GM21447 (cell line): ENCODE measurements around the gene TSPAN5.

Experiments used
- ATAC-seq: cut with Tn5 transposase; IDR thresholded peaks from one replicate; pipeline ENCODE4 v1.9.1; 2021; ENCODE audit not compliant: unreplicated experiment

The TSPAN5 gene

GRCh38 chr4:98522062-98522461 is 136.3 kb downstream of the TSPAN5 start:
- ATAC-seq: no peak

DNA sequence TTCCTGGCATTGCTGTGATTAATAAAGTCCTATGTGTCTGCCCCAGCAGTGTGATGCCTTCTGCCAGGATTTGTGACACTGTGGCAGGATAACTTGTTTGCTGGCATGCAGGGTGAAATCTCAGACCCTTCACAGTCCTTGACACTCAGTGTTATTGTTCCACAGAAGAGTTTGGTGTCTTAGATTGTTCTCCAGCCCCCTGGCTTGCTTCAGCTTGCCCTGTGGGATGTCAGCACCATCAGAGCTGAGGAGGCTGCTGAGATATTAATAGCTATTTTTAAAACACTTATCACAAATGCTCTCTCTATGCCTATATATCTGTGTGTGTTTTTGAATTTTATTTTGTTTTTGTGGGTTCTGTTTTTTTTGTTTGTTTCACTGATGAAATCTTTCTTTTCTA is 136.9 kb downstream of the TSPAN5 start:
- ATAC-seq: no peak

DNA sequence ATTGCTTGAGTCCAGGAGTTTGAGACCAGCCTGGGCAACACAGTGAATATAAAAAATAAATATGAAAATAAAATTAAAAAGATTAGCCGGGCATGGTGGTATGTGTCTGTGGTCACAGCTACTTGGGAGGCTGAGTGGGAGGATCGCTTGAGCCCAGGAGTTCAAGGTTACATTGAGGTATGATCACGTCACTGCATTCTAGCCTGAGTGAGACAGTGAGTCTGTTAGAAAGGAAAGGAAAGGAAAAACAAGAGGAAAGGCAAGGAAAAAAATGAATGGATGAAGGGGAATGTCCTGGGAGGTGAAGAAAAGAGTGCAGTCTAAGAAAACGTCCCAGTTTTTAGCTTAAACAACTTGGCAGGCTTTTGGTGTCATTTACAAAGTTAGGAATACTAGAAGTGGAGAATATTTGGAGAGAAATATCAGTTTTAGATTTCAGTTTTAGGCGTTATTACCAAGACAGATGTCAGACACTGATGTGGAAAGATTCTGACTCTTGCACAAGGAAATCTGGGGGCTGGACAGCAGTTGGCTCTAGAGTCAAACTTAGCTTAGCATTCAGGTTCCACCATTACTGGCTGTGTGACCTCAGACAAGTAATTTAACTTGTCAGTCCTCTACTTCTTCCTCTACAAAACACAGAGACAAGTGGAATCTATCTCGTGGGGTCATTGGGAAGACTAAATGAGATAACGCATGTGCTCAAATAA is 139.0 kb downstream of the TSPAN5 start:
- ATAC-seq: no peak

GRCh38 chr4:98518559-98519267 is 139.7 kb downstream of the TSPAN5 start:
- peak; percentile 96 for ATAC-seq

- no peak for ATAC-seq
Measured at GRCh38 chr4:98517218-98518021, 141.0 kb downstream of the TSPAN5 start.

DNA sequence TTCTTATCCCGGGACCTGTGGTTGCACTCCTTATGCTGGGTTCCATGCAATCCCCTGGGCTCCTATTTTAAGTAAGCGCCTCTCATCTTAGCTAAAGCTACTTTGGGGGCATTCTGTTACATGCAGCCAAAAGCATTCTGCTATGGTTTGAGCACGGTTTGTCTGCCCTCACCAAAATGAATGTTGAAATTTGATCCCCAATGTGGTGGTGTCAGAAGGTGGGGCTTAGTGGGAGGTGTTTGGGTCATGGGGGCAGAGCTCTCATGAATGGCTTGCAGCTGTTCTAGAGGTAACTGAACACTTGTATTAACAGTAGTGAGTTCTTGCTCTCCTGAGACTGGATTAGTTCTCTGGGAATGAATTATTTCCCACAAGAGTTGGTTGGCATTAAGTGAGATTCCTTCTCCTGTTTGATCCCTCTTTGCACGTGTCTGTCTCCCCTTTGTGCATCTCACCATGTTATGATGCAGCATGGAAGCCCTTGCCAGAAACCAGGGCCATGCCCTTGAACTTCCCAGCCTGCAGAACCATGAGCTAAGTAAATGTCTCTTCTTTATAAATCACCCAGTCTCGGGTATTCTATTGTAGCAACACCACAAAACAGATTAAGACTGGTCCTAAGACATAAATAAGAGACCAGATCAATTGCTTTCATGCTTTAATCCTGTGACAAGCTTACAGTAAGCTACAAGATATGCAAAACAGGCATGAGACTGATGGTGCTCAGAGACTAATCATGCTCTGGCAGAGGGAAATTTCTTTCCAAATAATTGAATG is 141.8 kb downstream of the TSPAN5 start:
- no peak for ATAC-seq

DNA sequence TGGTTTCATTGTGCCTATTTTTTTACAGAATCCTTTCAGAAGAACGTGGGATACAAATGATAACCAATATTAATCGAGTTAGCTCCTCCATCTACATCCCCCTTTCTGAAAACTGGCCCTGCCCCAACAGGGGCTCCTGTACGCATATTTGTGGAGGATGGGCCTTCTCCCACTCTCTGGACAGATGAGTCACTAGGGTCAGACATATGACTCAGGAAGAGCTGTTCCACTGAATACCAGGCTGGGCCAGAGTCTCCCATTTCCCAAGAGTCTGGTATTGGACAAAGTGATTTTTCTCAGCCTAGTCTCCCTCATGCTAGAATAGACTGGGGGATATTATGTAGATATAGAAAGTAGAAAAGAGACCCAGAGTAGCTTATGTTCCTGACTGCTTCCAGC is 142.4 kb downstream of the TSPAN5 start:
- no peak for ATAC-seq

DNA sequence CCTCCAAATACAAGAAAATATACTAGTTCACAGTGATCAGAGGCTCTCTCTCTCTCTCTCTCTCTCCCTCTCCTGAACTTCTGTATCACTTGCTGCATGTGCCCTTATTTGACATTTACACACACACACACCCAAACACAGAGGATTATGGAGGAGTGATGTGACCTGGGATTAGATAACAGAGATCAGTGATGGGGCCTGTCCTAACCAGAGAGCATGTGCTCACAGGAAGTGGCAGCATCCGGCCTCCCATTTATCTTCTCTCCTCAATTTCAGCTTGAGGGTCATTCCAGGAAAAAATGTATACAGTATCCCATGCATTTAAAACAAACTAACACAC is 143.0 kb downstream of the TSPAN5 start:
- ATAC-seq: no peak

- no peak for ATAC-seq
Measured at GRCh38 chr4:98514741-98515469, 143.5 kb downstream of the TSPAN5 start.

DNA sequence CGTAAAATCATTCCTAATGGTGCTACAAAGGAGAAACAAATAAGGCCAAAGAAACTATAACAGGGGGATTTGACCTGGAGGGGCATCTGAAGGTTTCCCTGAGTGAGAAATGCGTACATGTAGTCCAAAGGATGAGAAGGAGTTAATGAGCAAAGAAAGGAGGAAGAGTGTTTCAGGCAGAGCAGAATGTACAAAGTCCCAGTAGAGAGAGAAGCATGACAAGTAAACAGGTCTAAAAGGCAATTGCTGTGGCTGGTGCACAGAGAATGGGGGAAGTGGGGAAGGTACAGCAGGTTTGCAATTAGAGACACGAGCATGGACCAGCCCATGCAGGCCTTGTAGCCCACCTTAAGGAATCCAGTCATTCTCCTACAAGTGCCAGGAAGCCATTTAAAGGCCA is 145.5 kb downstream of the TSPAN5 start:
- no peak for ATAC-seq

DNA sequence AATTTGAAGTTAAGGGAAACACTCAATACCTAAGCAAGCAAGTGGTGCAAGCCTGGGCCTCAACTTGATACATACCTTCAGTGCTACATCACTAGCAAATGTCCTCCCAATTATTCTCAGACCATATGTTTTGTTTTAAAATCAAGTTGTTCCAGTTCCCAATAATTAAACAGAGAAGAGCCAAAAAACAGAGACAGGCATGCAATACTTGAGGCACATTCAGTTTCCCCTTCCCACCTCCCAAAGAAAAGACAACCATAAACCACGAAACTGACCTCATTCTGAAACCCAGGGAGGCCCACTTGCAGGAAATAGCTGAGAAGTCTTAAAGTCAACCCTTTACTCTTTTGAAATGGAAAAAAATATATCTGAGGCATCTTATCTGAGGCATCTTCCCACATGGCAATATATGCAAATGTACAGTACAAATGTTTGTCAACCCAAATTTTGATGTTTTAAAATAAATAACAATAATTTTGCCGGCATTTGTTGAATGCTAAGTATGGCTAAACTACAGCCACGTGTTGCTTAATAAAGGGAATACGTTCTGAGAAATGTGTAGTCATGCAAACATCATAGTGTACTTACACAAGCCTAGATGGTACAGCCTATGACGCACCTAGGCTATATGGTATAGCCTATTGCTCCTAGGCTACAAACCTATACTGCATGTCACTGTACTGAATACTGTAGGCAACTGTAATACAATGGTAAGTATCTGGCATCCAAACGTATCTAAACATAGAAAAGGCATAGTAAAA is 147.5 kb downstream of the TSPAN5 start:
- ATAC-seq: no peak

- no peak for ATAC-seq
Measured at GRCh38 chr4:98510340-98510739, 148.1 kb downstream of the TSPAN5 start.

DNA sequence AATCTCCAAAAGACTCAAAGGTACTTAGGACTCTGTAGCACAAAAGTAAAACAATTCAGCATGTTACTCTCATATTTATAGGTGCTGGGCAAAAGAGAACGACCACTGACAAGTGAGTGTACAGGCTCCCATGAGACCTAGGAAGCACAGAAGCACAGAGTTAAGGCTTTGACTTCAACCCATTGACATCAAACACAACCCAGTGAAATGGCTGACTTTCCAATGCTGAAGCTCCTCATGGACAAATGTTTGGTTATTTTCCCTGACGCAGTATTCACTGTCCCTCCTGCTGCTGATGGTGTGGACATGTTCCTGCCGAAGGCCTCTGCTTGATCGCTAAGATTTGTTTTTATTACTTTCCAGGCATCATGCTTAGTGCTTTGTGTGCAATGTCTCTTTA is 148.7 kb downstream of the TSPAN5 start:
- no peak for ATAC-seq

DNA sequence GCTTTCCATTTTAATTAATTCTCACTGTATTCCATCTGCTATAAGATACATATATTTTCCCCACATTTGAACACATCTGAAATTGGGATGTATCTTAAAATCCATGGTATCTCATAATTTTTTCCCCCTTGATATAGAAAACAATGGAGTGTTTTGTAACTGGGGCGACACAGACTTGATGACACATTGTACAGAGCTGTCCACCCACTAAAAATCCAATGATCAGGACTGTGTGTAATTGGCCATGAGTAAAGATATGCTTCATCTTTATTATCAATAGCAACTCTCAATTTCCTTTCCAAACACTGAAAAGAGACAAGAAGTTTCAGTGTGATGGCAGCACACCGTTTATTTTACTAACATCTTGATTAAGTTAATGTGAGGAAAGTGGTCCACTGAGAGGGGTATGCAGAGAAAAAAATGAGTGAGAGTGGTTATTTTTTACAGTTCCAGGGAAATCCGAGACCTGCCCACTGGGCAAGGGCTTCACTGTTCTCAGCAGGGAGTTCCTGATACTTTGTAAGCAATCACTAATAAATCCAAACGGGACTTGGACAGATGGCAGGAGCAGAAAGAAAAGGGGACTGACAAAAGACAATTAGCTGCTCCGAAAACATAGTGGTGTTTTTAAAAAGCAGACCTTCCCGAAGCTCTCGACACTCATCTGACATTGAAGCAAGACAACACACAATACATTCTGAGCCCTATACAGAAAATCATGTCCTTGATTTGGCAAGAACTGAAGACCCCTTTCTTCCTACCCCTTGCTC is 149.4 kb downstream of the TSPAN5 start:
- ATAC-seq: no peak

DNA sequence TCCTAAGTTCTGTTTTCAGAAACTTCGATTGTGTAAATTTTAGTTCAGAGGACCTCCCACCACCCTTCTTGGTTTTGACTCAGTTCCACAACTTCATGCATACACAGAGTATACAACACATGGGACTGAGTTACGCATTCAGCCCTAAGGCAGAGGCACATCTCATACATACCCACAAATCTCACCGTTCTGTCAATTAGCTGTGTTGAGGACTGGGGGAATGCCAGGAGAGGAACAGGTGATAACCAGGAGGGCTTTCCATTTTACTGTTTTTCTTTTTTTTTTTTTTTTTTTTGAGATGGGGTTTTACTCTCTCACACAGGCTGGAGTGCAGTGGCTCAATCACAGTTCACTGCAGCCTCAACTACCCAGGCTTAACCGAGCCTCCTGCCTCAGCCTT is 150.2 kb downstream of the TSPAN5 start:
- ATAC-seq: no peak

GRCh38 chr4:98507299-98507698 is 151.1 kb downstream of the TSPAN5 start:
- ATAC-seq: no peak

DNA sequence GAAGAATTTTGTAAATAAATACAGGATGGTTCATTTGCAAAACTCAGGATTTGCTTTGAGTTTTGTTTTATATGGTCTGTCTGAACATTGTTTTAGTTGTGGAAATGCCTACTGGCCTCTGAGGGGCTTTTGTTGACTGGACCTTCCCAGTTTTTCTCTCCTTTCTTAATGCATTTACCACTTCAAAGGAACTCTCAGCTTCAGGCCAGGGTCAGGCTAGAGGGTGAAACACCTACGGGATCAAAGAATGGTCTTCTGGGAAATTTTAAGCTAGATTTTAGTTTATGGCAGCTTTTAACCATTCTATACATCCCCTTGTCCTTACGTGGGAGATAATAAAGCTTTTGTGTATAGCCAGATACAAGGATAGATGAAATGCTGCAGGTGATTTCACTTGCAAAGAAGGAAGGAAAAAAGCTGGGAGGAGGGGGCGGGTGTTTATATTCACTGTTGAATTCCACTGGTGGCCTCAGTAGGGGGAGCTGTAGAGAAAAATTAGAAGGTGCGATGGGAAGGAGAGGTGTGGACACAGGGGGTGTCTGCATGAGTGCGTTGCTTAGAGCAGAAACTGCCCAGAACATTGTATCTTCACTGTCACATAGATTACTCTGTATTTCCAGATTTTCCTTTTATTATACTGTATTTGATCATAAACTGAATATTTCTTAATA is 151.8 kb downstream of the TSPAN5 start:
- ATAC-seq: no peak

GRCh38 chr4:98505992-98506391 is 152.4 kb downstream of the TSPAN5 start:
- no peak for ATAC-seq

- no peak for ATAC-seq
Measured at GRCh38 chr4:98504091-98504490, 154.3 kb downstream of the TSPAN5 start.
